ENCODE results near the gene ATP1B2.
A peak's percentile ranks its signal among the peaks of the same experiment; 100 is the strongest.
"Not testable (repeated sequence)": the region's sequence is repeated elsewhere in the genome, so short reads cannot be mapped to it uniquely, and the experiment has no call there.

The ATP1B2 gene

DNA sequence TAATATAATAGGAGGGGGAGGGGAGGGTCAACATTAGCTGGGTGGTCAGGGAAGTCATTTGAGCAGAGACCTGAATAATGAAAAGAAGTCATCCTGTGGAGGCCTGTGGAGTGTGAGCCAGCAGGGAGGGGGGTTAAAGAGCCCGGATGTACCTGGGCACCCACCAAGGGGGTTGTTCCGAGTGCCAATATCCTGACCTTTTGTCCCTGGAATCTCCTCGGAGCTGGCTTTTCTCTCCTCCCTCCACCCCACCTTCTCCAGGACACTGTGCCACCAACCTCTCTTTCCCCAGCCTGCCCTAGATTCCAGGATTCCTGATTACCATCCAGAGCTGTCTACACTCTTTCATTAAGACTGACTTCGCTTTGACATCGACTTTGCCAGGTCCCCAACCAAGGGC is 14.6 kb upstream of the ATP1B2 start:
- no peak for DNase-seq

DNA sequence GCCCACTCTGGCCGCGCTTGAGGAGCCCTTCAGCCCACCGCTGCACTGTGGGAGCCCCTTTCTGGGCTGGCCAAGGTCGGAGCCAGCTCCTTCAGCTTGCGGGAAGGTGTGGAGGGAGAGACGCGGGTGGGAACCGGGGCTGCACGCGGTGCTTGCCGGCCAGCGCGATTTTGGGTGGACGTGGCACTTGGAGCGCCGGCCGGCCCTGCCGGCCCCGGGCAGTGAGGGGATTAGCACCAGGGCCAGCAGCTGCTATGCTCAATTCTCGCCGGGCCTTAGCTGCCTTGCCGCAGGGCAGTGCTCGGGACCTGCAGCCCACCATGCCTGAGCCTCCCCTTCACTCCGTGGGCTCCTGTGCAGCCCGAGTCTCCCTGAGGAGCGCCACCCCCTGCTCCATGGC is 9.9 kb upstream of the ATP1B2 start:
- no peak for DNase-seq

DNA sequence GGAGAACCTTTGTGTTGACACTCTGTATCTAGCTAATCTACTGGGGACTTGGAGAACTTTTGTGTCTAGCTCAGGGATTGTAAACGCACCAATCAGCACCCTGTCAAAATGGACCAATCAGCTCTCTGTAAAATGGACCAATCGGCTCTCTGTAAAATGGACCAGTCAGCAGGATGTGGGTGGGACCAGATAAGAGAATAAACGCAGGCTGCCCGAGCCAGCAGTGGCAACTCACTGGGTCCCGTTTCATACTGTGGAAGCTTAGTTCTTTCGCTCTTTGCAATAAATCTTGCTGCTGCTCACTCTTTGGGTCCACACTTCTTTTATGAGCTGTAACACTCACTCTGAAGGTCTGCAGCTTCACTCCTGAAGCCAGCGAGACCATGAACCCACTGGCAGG is 9.1 kb upstream of the ATP1B2 start:
- not testable (repeated sequence) for DNase-seq

DNA sequence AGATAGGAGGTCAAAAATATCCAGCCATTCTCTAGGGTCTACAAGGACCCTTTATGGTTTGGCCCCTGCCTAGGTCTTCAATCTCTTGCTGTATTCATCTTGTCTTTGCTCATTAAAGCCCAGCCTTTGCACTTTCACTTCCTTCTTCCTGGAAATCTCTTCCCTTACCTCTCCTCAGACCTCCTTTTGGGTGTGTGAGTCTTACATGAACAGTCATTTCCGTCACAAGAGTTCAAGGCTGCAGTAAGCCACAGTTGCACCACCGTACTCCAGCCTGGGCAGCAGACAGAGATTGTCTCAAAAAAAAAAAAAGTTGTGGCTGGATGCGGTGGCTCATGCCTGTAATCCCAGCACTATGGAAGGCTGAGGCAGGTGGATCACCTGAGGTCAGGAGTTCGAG is 6.0 kb upstream of the ATP1B2 start:
- DNase-seq: no peak

DNA sequence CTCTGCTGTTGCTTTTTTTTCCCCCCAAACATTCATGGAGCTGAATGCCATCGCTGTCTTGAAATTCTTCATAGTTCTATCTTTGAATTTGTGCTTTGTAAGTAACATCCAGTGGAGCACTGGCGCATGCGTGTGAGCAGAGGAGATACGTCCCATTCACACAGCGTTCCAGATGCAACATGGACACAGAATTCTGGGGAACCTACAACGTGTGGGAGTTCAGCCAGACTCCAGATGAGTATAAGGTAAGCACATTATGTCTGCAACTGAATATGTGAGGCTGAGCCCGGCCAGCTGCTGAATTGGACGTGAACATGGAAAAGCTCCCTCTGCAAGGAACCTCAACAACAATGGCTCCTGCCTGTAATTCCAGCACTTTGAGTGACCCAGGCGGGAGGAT is 4.3 kb upstream of the ATP1B2 start:
- DNase-seq: no peak

DNA sequence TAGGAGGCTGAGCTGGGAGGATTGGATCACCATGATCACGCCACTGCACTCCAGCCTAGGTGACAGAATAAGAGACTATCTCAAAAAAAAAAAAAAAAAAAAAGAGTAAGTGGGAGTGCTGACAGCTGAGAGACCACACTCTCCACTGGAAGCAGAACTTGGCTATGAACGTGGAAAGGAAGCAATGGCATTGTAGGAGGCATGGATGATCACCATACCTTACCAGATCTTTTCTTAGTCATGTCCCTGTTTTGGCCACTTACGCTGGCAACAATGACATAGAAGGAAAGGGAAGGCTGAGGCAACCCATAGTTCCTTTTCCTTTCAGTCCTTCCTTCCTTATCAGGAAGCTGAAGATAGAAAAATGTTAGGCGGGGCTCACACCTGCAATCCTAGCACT is 3.7 kb upstream of the ATP1B2 start:
- DNase-seq: no peak

DNA sequence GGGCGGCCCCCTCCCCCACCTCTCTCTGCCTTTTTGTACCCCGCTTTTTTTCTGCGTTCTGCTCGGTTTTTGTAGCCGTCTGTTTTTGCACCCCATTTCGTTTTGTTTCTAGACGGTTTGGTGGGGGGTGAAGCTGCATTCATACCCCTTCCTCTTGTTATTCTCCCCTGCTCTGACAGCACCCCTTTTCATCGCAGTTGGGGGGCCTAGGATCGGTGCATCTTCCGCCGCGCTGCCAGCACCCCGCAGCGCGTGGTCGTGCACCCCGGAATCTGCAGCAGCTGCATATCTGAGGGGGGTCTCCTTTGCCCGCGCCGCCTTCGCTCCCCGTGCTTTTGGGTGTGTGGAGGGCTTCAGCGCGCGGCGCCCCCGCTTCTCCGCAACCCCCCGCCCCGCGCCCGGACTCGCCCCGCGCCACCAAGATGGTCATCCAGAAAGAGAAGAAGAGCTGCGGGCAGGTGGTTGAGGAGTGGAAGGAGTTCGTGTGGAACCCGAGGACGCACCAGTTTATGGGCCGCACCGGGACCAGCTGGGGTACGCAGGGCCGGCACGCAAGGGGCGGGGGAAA is 455 bp downstream of the ATP1B2 start:
- no peak for DNase-seq

DNA sequence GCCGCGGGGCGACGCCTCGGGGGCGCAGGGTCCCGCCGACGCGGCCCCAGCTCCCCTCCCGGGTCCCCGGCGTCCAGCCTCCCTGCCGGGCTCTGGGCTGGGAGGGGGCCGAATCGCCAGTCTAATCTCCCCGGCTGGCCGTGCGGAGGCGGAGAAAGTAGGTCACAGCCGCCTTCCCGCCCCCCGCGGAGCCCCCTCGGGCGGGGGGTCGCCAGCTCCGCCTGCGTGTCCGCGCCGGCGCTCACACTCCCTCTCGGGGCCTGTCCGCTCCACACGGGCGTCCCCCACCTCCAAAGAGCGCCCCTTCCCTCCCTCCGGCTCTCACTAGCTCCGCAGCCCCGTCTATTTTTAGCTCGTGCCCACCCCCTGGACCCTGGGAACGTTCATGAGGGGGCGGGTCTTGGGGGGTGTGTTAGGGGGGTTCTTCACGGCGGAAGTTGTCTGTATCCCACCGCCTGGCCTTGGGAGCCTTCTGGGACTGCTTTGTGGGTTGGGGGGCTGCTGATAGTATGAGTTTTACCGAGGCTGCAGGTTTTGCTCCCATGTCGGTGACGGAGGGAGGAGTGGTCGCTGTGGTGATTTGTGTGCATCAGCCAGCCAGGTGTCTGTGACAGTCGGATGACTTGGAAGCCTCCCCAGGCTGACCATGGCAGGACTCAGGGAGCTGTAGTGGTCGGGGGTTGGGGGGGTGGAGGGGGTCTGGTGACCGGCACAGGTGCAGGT is 1.1 kb downstream of the ATP1B2 start:
- DNase-seq: no peak

DNA sequence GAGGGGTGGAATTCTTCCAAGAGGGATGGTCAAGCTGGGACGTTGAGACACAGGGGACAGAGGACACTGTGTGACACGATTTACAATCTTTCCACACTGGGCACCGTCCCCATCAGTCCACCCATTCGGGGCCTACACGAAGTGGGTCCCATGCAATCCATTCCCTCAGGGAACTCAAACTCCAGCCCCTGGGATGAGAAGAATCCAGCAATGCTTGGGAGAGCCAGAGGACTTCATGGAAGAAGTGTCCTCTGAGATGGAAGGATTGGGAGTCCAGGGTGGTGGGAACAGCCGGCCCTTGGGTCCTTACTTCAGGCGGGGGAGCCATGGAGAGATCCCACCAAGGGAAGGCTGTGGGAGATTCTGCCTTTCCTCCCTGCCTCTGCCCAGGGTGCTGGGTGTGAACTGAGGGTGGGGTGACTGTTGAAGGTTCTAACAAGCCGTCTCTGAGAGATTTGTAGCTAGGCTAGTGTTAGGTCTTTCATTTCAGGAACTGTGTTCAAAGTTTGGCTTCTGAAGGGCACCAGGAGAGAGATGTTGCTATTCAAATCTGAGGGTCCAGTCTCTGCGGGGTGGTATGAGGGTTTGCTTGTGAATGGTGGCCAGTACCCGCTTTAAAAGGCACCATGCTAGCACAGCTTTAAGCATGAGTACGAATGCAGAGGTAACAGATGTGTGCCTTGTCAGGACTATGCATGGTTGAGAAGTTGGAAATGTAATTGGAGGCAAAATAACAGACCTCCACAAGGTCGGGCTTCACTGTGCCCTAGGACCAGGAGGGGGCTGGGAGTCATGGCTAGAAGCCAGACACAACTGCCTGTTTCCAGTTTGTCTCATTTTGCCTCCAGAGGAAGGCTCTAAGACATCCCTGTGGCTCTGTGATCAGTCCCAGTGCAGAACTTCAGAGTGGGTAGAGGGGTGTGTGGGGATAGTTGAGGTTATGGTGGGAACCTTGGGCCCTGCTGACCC is 1.9 kb downstream of the ATP1B2 start:
- DNase-seq: no peak

DNA sequence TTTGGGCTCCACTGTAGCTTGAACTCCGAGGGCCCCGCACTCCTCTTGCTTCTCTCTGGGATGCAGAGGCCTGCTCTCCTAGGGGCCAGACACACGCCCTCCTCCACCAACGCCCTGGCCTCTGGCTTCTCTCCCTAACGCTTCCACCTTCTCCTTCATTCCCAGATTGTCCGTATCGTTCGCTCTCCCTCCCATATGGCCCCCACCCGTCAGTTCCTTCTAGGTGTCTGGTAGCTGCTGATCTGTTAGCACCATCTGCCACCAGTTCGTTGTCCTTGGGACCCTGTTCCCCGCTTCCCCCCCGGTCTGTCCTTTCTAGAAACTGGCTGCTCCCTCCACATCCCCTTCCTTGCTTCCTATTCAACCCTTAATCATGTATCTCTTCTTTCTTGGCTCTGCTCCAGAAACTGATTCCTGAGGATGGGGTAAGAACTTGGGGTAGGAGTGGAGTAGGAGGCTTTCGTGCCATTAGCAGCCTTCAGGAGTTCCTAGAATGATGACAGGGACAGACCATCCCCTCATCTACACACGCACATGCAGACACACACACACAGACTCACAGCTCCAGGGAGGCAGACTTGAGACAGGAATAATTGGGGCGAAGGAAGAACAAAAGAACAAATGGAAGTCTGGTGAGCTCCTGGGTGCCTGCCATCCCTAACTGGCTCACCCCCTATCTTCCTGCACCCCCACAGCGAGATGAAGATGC is 4.3 kb downstream of the ATP1B2 start:
- no peak for DNase-seq

DNA sequence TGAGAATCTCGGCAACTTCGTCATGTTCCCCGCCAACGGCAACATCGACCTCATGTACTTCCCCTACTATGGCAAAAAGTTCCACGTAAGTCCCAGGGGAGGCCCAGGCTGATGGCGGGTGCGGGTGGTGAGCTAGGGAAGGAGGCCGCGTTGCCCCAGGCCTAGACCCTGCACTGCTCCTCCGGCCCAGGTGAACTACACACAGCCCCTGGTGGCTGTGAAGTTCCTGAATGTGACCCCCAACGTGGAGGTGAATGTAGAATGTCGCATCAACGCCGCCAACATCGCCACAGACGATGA is 4.8 kb downstream of the ATP1B2 start:
- no peak for DNase-seq

DNA sequence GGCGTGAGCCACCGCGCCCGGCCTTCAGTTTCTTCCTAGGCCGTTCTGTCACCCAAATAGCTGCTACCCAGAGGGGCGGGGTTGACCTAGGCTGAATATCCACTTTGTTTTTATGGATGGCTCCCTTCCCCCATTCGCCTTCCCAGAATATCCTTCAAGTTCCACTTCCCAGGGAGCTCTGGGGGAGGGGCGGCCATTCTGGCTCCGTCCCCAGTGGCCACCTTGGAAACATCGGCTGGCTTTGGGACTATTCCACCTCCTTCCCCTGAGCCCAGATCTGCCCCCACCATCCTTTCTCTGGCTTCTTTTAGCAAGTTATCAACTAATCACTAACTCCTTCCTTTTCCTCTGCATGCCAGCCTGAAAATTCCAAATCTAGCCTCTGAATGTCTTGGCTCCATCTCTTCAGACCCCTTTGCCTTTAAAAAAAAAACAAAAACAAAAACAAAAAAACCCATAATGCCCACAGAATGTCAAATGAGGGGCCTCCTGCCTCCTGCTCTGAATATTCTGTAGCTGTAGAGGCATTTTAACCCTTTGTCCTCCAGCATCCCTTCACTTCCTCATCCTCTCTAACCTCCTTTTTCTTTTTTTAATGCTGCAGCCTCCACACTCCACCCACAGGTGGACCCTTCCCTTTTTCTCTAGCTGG is 6.4 kb downstream of the ATP1B2 start:
- no peak for DNase-seq

DNA sequence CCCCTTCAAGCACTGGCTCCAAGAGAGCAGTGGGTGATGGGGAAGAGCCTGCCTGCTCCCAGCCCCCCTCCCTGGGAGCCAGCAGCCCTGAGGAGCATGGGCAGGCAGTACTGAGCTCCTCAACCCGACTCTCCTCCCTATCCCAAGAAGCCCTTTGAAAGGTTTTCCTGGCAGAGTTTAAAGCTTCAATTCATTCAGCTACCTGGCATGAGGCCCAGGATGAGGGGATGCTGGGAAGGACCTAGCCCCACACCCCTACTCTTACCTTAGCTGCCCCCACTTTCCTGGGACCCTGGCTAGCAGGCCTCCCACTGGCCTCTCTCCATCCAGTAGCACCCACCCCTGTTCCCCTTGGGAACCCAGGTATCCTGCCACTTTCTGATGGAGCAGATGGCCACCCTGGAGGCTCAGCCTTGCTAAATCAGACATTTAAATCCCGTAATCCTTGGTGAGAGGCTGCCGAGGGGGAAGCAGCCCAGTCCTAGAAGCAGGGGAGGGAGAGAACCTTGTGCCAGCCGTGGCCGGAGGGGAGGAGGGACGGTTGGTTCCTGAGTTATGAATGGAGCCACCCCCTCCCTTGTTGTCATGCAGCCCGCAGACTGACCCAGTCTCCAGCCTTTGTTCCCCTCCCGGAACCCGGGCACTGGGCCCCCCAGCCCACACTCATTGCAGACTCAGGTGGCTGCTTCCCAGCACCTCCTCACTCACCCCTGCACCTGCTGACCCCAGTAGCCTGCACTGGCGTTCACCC is 17.1 kb downstream of the ATP1B2 start:
- no peak for DNase-seq

DNA sequence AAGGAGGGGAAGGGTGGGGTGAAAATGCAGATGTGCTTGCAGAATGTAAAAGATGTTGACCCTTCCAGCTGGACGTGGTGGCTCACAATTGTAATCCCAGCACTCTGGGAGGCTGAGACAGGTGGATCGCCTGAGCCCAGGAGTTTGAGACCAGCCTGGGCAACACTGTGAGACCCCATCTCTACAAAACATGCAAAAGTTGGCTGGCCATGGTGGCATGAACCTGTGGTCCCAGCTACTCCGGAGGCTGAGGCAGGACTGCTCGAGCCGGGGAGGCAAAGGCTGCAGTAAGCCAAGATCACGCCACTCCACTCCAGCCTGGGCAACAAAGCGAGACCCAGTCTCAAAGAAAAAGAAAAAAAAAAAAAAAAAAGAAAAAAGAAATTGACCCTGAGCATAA is 17.8 kb downstream of the ATP1B2 start:
- no peak for DNase-seq

DNA sequence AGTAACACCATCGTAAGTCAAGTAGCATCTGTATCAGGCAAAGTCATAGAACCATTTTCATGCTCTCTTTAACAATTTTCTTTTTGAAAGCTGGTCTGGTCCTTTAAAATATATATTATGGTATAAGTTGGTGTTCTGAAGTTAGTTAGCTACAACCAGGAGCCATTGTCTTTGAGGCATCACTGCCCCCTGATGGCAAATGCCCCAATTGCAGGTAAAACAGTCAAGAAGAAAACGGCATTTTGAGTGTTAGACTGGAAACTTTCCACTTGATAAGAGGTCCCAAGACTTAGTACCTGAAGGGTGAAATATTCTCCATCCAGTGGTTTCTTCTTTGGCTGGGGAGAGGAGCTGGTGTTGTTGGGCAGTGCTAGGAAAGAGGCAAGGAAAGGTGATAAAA is 22.5 kb downstream of the ATP1B2 start:
- DNase-seq: peak in 1 of 2 experiments; percentile 33

DNA sequence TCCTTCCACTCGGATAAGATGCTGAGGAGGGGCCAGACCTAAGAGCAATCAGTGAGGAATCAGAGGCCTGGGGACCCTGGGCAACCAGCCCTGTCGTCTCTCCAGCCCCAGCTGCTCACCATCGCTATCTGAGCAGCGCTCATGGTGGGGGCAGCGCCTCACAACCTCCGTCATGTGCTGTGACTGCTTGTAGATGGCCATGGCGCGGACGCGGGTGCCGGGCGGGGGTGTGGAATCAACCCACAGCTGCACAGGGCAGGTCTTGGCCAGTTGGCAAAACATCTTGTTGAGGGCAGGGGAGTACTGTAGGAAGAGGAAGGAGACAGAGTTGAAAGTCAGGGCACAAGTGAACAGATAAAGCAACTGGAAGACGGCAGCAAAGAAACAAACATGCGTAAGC is 24.2 kb downstream of the ATP1B2 start:
- DNase-seq: no peak

DNA sequence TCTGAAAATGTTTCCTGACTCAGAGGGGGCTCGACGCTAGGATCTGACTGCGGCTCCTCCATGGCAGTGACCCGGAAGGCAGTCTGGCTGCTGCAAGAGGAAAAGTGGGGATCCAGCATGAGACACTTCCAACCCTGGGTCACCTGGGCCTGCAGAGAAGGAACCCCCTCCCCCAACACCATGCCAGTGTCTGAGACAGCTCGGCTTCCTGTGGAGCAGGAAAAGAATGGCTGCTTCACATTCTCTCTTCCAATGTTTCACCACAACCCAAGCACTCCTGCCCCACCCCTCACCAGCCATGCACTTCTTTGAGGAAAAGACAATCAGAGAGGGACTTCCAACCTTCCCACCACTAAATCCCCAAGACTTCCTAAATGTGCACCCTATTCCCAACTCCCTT is 25.8 kb downstream of the ATP1B2 start:
- DNase-seq: no peak

DNA sequence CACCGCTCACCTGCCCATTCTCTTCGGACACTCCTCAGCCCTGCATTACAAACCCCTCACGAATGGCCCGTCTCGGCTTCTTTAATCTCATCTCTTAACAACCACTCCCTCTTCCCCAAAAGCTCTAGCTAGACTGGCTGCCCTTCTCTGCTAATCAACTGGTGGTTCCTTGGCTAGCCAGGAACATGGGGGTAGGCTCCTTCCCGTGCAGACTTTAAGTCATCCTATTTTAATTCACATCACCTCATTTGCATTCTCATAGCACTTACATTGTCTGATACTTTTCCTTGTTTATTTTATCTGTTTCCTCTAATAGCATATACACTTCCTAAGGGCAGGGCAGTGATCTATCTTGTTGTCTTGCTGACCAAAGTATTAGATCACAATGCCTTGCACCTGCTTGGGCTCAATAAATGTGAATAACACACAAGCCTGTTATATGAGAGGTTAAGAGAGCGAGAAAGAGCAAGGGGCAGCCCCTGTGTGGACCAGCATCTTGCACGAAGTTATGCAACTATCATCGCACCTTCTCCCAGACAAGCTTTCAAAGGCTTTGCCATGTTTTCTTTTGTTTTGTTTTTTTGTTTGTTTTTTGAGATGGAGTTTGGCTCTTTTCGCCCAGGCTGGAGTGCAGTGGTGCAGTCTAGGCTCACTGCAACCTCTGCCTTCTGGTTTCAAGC is 26.8 kb downstream of the ATP1B2 start:
- no peak for DNase-seq

DNA sequence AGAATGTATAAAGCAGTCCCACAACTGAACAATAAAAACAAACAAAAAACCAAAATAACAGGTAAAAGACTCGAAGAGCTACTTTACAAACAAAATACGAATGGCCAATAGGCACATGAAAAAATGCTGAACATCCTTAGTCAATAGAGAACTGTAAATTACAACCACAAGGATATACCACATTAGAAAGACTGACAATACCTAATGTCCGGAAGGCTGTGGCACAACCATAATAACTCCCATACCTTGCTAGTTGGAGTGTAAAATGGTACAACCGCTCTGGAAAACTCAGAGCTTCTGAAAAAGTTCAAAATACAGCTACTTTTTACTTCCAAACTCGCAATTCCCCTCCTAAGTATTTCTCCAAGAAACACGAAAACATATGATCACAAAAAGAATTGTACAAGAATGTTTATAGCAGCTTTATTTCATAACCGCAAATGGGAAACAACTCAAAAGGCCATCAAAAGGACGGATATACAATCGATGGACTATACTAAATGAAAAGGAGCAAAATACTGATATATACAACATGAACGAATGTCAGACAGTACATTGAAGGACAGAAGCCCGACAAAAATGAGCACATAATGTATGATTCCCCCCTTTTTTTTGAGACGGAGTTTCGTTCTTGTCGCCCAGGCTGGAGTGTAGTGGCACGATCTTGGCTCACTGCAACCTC is 34.3 kb downstream of the ATP1B2 start:
- DNase-seq: no peak

DNA sequence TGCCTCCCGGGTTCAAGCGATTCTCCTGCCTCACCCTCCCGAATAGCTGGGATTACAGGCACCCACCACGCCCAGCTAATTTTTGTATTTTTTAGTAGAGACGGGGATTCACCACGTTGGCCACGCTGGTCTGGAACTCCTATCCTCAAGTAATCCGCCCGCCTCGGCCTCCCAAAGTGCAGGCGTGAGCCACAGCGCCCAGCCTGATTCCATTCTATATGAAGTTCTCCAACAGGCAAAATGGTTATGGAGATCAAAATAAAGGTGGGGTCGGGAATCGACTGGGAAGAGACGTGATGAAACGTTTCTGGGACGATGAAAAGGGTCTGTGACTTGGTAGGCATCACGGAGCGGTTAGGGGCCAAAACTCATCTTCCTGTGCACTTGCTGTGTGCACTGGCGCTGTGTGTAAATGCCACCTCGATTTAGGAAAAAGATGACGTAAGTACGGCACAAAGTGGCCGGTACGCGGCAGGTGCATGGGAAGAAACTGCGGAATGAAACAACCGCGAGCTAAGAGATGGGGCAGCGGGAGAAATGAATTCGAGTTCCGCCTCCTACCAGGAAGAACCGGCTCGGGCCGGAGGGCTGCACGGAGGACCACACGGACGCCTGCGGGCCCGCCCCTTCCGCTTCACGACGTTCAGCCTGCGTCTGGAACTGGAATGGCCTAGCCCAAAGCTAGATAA is 35.0 kb downstream of the ATP1B2 start:
- peak; percentile 88 to 91 for DNase-seq
